Activated naive CD4-positive, alpha-beta T cell treated with anti-CD3 and anti-CD28 coated beads, Interleukin-2, amount 50 U/mL, for 72 hours (primary cell): ENCODE data around the gene PCDH12. TPM values are rescaled to one million over a fixed set of nuclear protein-coding genes. Genes with fewer than 3 reads are reported as not detected.

Experiments used
- ATAC-seq, 2 donors: fragments of 150-1000 bp; cut with Tn5 transposase; 2 replicates each; pipeline ENCODE4 v1.10.0; 2021; ENCODE audit warnings: mild to moderate bottlenecking in 2 of 2, moderate library complexity in 2 of 2
- DNase-seq, 2 donors: peaks; one replicate each; pipeline ENCODE4 v3.0.0; 2021 to 2022; ENCODE audit warnings: low spot score in 2 of 2
- H3K27ac Mint-ChIP-seq, 2 donors: one replicate each; pipeline ENCODE4 v1.8.0; 2022; ENCODE audit warnings: mild to moderate bottlenecking in 2 of 2, mixed read lengths in 2 of 2
- H3K36me3 Mint-ChIP-seq, 2 donors: one replicate each; pipeline ENCODE4 v1.8.0; 2022; ENCODE audit warnings: mixed read lengths in 2 of 2
- H3K9me3 Mint-ChIP-seq, 2 donors: one replicate each; pipeline ENCODE4 v1.8.0; 2022; ENCODE audit warnings: mixed read lengths in 2 of 2
- total RNA-seq, 2 donors: library from RNA; stranded (reverse); gene quantifications; one replicate each; pipeline ENCODE4 v1.2.3, GENCODE V29; 2022

The PCDH12 gene
- total RNA-seq, 2 donors from 2014 or later, result 0.60 to 0.73 TPM

- no peaks in the 10 kb centered on the region for H3K36me3 Mint-ChIP-seq
- no peaks in the 10 kb centered on the region for H3K9me3 Mint-ChIP-seq
- H3K27ac Mint-ChIP-seq, result no peak overlapping the region
- ATAC-seq (no peak), DNase-seq (no peak)
These were observed 51.5 kb downstream of the PCDH12 start for GRCh38 chr5:141906517-141906916.

- Mint-ChIP-seq H3K9me3 (no peaks in the 10 kb centered on the region), H3K36me3 (no peaks in the 10 kb centered on the region), H3K27ac (no peak overlapping the region)
- ATAC-seq (no peak), DNase-seq (no peak)
These were observed 53.5 kb downstream of the PCDH12 start for GRCh38 chr5:141904551-141904950.

- H3K36me3 Mint-ChIP-seq, result no peaks in the 10 kb centered on the region
- H3K9me3 Mint-ChIP-seq, result no peaks in the 10 kb centered on the region
- no peak overlapping the region for H3K27ac Mint-ChIP-seq
- DNase-seq (no peak), ATAC-seq (no peak)
These were observed 54.7 kb downstream of the PCDH12 start for GRCh38 chr5:141903261-141903660.

GRCh38 chr5:141902015-141902814 lies 55.8 kb downstream of the PCDH12 start:
- no peak overlapping the region for H3K27ac Mint-ChIP-seq
- DNase-seq (no peak), ATAC-seq (no peak)
- no peaks in the 10 kb centered on the region for H3K9me3 Mint-ChIP-seq
- no peaks in the 10 kb centered on the region for H3K36me3 Mint-ChIP-seq

- Mint-ChIP-seq H3K9me3 (no peaks in the 10 kb centered on the region), H3K27ac (no peak overlapping the region), H3K36me3 (no peaks in the 10 kb centered on the region)
- DNase-seq (no peak), ATAC-seq (no peak)
These were observed 59.5 kb downstream of the PCDH12 start for GRCh38 chr5:141898448-141899049.

GRCh38 chr5:141897425-141897824 lies 60.6 kb downstream of the PCDH12 start:
- no peaks in the 10 kb centered on the region for H3K36me3 Mint-ChIP-seq
- no peaks in the 10 kb centered on the region for H3K9me3 Mint-ChIP-seq
- ATAC-seq (no peak), DNase-seq (no peak)
- no peak overlapping the region for H3K27ac Mint-ChIP-seq

Other genes with a start within 250 kb of the PCDH12 start
- gene PCDH1, start 79.8 kb downstream of the PCDH12 start, total RNA-seq, result under 1 TPM in 1 of 2 donors, not detected in 1; 0.56 TPM
- gene DELE1, start 34.3 kb downstream of the PCDH12 start, total RNA-seq, result 100 to 1,000 TPM in 1 of 2 donors, 10 to 100 TPM in 1; 69.7 to 101 TPM
- gene RNF14, start 10.9 kb upstream of the PCDH12 start, total RNA-seq, result 10 to 100 TPM; 29.4 to 38.5 TPM
- gene GNPDA1, start 54.8 kb upstream of the PCDH12 start, total RNA-seq, result 100 to 1,000 TPM; 162 to 166 TPM
- 10 to 100 TPM; 70.5 to 92.3 TPM for gene NDFIP1, start 150.6 kb upstream of the PCDH12 start, total RNA-seq